ENCODE data around the gene OSBPL7.

The OSBPL7 gene

GRCh38 chr17:47864791-47865216 lies 43.2 kb upstream of the OSBPL7 start:
- no peak overlapping the region for H3K4me3 ChIP-seq (ENCODE audit: low read depth, low read length)
- no peak for DNase-seq (ENCODE audit: low read depth)
- TF ChIP-seq CTCF (conservative IDR thresholded peaks at IDR 0.05; ENCODE audit: low read depth, low read length) = no peak

GRCh38 chr17:47862621-47863440 lies 41.2 kb upstream of the OSBPL7 start:
- TF ChIP-seq CTCF (conservative IDR thresholded peaks at IDR 0.05; ENCODE audit: low read depth, low read length) = no peak
- H3K4me3 ChIP-seq (ENCODE audit: low read depth, low read length) = no peak overlapping the region
- peak; percentile 62 for DNase-seq (ENCODE audit: low read depth)

- no peak for TF ChIP-seq CTCF (conservative IDR thresholded peaks at IDR 0.05; ENCODE audit: low read depth, low read length)
- DNase-seq (ENCODE audit: low read depth) = no peak
- no peak overlapping the region for H3K4me3 ChIP-seq (ENCODE audit: low read depth, low read length)
These were observed 38.8 kb upstream of the OSBPL7 start for GRCh38 chr17:47860386-47860785.

- H3K4me3 ChIP-seq (ENCODE audit: low read depth, low read length) = no peak overlapping the region
- TF ChIP-seq CTCF (conservative IDR thresholded peaks at IDR 0.05; ENCODE audit: low read depth, low read length) = no peak
- DNase-seq (ENCODE audit: low read depth) = no peak
These were observed 36.2 kb upstream of the OSBPL7 start for GRCh38 chr17:47857551-47858455.

- TF ChIP-seq CTCF (conservative IDR thresholded peaks at IDR 0.05; ENCODE audit: low read depth, low read length) = no peak
- DNase-seq (ENCODE audit: low read depth) = no peak
- no peak overlapping the region for H3K4me3 ChIP-seq (ENCODE audit: low read depth, low read length)
These were observed 35.2 kb upstream of the OSBPL7 start for GRCh38 chr17:47856830-47857229.

GRCh38 chr17:47855737-47856136 lies 34.1 kb upstream of the OSBPL7 start:
- no peak for DNase-seq (ENCODE audit: low read depth)
- no peak for TF ChIP-seq CTCF (conservative IDR thresholded peaks at IDR 0.05; ENCODE audit: low read depth, low read length)
- no peak overlapping the region for H3K4me3 ChIP-seq (ENCODE audit: low read depth, low read length)

Measured in choroid plexus epithelial cell (primary cell).